HepG2 (cell line): ENCODE measurements around the gene CCT5. TPM values are rescaled to one million over a fixed set of nuclear protein-coding genes. Genes with fewer than 3 reads are reported as not detected.

Experiments
- ARNTL ChIP-seq: sonication (generic); formaldehyde crosslinking; IDR thresholded peaks from 2 replicates; pipeline ENCODE4 v1.4.0; 2020; ENCODE audit warnings: mild to moderate bottlenecking, missing genetic modification reagents
- FOXC1 ChIP-seq: sonication (generic); formaldehyde crosslinking; IDR thresholded peaks from 2 replicates; pipeline ENCODE4 v1.8.0; 2022; ENCODE audit warnings: mild to moderate bottlenecking, missing genetic modification reagents, borderline replicate concordance
- HDAC2 ChIP-seq: sonication (generic); formaldehyde crosslinking; IDR thresholded peaks from 2 replicates; pipeline ENCODE4 v1.4.0; 2020; ENCODE audit warnings: missing genetic modification reagents
- JUNB ChIP-seq: sonication (generic); formaldehyde crosslinking; IDR thresholded peaks from 2 replicates; pipeline ENCODE4 v1.8.0; 2022; ENCODE audit warnings: missing genetic modification reagents, mild to moderate bottlenecking, borderline replicate concordance
- LCORL ChIP-seq, 2 experiments: fragments of 450-650 bp in 1 of 2; sonication (generic) in 1 of 2; formaldehyde crosslinking in 1 of 2; IDR thresholded peaks; 2 replicates each; pipeline versions ENCODE4 v1.5.0 to v1.6.1; 2017 to 2020; ENCODE audit warnings: antibody characterized with exemption in 1 of 2, missing genetic modification reagents in 1 of 2
- MBNL3 ChIP-seq: fragments of 250-450 bp; sonication (Bioruptor Pico); conservative IDR thresholded peaks from 2 replicates; pipeline ENCODE4 v1.8.0; 2022; ENCODE audit warnings: mild to moderate bottlenecking, inconsistent platforms
- ONECUT2 ChIP-seq: sonication (generic); formaldehyde crosslinking; IDR thresholded peaks from 2 replicates; pipeline ENCODE4 v1.4.0; 2020; ENCODE audit warnings: missing genetic modification reagents
- PAWR ChIP-seq: sonication (generic); formaldehyde crosslinking; IDR thresholded peaks from 2 replicates; pipeline ENCODE4 v1.4.0; 2020; ENCODE audit warnings: missing genetic modification reagents, mild to moderate bottlenecking, borderline replicate concordance
- TOPORS ChIP-seq: sonication (generic); formaldehyde crosslinking; IDR thresholded peaks from 2 replicates; pipeline ENCODE4 v1.8.0; 2023; ENCODE audit warnings: mild to moderate bottlenecking, missing genetic modification reagents
- ZNF235 ChIP-seq: sonication (generic); formaldehyde crosslinking; IDR thresholded peaks from 2 replicates; pipeline ENCODE4 v1.8.1; 2023; ENCODE audit warnings: mild to moderate bottlenecking, missing genetic modification reagents, borderline replicate concordance
- ZNF773 ChIP-seq: sonication (generic); formaldehyde crosslinking; IDR thresholded peaks from 2 replicates; pipeline ENCODE4 v1.4.0; 2020; ENCODE audit warnings: missing genetic modification reagents, borderline replicate concordance
- ZNF775 ChIP-seq: sonication (generic); formaldehyde crosslinking; IDR thresholded peaks from 2 replicates; pipeline ENCODE4 v1.4.0; 2020; ENCODE audit warnings: missing genetic modification reagents, mild to moderate bottlenecking, moderate library complexity, borderline replicate concordance
- ZNF777 ChIP-seq: sonication (generic); formaldehyde crosslinking; IDR thresholded peaks from 2 replicates; pipeline ENCODE4 v1.4.0; 2020; ENCODE audit warnings: missing genetic modification reagents
- ZNF788 ChIP-seq: sonication (generic); formaldehyde crosslinking; IDR thresholded peaks from 2 replicates; pipeline ENCODE4 v1.5.0; 2020; ENCODE audit warnings: mild to moderate bottlenecking, missing genetic modification reagents, borderline replicate concordance
- polyA plus RNA-seq, 8 experiments: library from polyadenylated mRNA; depleted of rRNA in 3 of 8; stranded (reverse) in 7 of 8; unstranded in 1 of 8; fragments of >200 nt; fragmentation: Illumina TruSeq in 4 of 8; extraction: Trizol in 4 of 8; gene quantifications; 2 replicates each; pipeline versions ENCODE4 v1.2.1 to v1.2.3, GENCODE V29; 2011 to 2016; ENCODE audit warnings: low read depth in 4 of 8, missing spikeins in 1 of 8, mixed read lengths in 1 of 8; ENCODE audit not compliant: insufficient read depth in 1 of 8
- total RNA-seq, 5 experiments: library from RNA; depleted of rRNA; stranded (reverse); fragments of >200 nt; fragmentation: Illumina TruSeq; extraction: Trizol; gene quantifications; 2 replicates each; pipeline ENCODE4 v1.2.3, GENCODE V29; 2016; ENCODE audit warnings: low read depth in 1 of 5
- TF ChIP-seq, protein P1 (sequence below): sonication (generic); formaldehyde crosslinking; IDR thresholded peaks from 2 replicates; pipeline ENCODE4 v1.9.0; 2021; ENCODE audit warnings: missing genetic modification reagents, borderline replicate concordance
- TF ChIP-seq, protein P2 (sequence below): sonication (generic); formaldehyde crosslinking; IDR thresholded peaks from 2 replicates; pipeline ENCODE4 v1.5.0; 2020; ENCODE audit warnings: mild to moderate bottlenecking, missing genetic modification reagents
- TF ChIP-seq, protein P3 (sequence below): sonication (generic); formaldehyde crosslinking; IDR thresholded peaks from 2 replicates; pipeline ENCODE4 v1.5.1; 2020; ENCODE audit warnings: mild to moderate bottlenecking, missing genetic modification reagents, borderline replicate concordance
- TF ChIP-seq, protein P4 (sequence below): IDR thresholded peaks from 2 replicates; pipeline ENCODE4 v1.6.1; 2016; ENCODE audit warnings: missing compliant biosample characterization, missing genetic modification reagents, borderline replicate concordance
- TF ChIP-seq, protein P5 (sequence below): sonication (generic); formaldehyde crosslinking; IDR thresholded peaks from 2 replicates; pipeline ENCODE4 v1.4.0; 2020; ENCODE audit warnings: missing genetic modification reagents

Gene CCT5
- total and polyA plus RNA-seq, 2 of the 13 experiments (the other 11 are each of a cell fraction or from before 2014, with no cell fraction given): 319 to 708 TPM

DNA sequence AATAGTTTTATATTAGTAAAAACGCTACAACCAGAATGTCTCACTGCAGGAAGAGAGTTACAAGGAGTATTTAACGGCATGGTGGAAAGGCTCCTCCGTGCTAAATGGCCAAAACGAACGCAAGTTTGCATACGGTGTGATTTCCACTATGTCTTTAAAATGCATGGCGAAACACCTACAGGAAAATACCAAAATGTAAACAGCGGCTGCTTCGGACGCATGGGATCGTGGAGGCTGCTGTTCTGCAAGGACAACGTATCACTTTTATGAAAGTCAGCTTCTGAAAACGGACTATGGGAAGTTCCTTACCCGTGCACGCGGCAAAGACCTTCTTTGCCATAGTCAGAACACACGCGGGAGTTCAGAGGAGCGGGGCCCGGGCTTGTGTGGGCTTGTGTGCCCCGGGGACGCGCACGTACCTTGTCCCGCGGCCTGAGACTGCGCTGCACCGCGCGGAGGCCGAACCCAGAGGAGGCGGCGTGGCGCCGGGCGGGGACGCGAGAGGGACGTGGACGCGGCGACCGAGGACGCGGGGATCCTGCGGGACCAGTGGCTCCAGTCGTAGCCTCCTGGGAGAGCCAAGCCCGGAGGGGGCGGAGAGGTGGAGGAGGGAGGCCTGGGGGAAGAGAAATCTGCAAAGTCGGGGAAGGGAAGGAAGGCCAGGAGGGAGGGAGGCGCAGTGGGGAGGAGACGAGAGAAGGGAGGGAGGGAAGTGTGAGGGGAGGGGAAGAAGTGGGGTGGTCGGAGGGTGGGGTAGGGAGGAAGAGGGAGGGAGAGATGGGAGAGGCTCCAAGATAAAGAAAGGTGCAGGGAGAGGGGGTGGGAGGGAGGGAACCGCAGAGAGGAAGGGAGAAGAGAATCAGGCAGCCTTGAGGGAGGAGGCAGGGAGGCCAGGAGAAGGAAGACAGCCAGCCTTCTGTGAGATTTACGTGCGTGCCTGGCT is 57.4 kb downstream of the CCT5 start, which contains the start of gene CMBL (continued):
- TF ChIP-seq ZNF777 (no peak), TOPORS (CRISPR knock-in tag) (no peak), FOXC1 (CRISPR knock-in tag) (peak; percentile 80; the same call in 1 of the 2 replicates), LCORL (IDR thresholded peaks at IDR 0.05) (no peak), LCORL (CRISPR knock-in tag; IDR thresholded peaks at IDR 0.05) (peak; percentile 75), PAWR (CRISPR knock-in tag) (no peak), ONECUT2 (CRISPR knock-in tag) (no peak), ZNF235 (CRISPR knock-in tag) (no peak), ZNF775 (no peak), MBNL3 (CRISPR knock-in tag) (no peak), JUNB (CRISPR knock-in tag) (peak; percentile 29; the same call in 1 of the 2 replicates), HDAC2 (CRISPR knock-in tag) (0 out of 2 replicates have a peak, but pooled peaks have one; percentile 14), ZNF773 (peak; percentile 84; the same call in 1 of the 2 replicates), ZNF788 (CRISPR knock-in tag) (peak; percentile 62; the same call in 1 of the 2 replicates), ARNTL (CRISPR knock-in tag) (no peak)
- TF ChIP-seq, protein P1, sequence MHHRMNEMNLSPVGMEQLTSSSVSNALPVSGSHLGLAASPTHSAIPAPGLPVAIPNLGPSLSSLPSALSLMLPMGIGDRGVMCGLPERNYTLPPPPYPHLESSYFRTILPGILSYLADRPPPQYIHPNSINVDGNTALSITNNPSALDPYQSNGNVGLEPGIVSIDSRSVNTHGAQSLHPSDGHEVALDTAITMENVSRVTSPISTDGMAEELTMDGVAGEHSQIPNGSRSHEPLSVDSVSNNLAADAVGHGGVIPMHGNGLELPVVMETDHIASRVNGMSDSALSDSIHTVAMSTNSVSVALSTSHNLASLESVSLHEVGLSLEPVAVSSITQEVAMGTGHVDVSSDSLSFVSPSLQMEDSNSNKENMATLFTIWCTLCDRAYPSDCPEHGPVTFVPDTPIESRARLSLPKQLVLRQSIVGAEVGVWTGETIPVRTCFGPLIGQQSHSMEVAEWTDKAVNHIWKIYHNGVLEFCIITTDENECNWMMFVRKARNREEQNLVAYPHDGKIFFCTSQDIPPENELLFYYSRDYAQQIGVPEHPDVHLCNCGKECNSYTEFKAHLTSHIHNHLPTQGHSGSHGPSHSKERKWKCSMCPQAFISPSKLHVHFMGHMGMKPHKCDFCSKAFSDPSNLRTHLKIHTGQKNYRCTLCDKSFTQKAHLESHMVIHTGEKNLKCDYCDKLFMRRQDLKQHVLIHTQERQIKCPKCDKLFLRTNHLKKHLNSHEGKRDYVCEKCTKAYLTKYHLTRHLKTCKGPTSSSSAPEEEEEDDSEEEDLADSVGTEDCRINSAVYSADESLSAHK: no peak
- TF ChIP-seq, protein P2, sequence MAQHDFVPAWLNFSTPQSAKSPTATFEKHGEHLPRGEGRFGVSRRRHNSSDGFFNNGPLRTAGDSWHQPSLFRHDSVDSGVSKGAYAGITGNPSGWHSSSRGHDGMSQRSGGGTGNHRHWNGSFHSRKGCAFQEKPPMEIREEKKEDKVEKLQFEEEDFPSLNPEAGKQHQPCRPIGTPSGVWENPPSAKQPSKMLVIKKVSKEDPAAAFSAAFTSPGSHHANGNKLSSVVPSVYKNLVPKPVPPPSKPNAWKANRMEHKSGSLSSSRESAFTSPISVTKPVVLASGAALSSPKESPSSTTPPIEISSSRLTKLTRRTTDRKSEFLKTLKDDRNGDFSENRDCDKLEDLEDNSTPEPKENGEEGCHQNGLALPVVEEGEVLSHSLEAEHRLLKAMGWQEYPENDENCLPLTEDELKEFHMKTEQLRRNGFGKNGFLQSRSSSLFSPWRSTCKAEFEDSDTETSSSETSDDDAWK: no peak
- TF ChIP-seq, protein P3, sequence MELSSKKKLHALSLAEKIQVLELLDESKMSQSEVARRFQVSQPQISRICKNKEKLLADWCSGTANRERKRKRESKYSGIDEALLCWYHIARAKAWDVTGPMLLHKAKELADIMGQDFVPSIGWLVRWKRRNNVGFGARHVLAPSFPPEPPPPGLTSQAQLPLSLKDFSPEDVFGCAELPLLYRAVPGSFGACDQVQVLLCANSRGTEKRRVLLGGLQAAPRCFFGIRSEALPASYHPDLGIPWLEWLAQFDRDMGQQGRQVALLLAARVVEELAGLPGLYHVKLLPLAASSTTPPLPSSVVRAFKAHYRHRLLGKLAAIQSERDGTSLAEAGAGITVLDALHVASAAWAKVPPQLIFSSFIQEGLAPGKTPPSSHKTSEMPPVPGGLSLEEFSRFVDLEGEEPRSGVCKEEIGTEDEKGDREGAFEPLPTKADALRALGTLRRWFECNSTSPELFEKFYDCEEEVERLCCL: no peak
- TF ChIP-seq, protein P4, sequence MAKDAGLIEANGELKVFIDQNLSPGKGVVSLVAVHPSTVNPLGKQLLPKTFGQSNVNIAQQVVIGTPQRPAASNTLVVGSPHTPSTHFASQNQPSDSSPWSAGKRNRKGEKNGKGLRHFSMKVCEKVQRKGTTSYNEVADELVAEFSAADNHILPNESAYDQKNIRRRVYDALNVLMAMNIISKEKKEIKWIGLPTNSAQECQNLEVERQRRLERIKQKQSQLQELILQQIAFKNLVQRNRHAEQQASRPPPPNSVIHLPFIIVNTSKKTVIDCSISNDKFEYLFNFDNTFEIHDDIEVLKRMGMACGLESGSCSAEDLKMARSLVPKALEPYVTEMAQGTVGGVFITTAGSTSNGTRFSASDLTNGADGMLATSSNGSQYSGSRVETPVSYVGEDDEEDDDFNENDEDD (CRISPR knock-in tag): peak; percentile 62; the same call in 1 of the 2 replicates
- TF ChIP-seq, protein P5, sequence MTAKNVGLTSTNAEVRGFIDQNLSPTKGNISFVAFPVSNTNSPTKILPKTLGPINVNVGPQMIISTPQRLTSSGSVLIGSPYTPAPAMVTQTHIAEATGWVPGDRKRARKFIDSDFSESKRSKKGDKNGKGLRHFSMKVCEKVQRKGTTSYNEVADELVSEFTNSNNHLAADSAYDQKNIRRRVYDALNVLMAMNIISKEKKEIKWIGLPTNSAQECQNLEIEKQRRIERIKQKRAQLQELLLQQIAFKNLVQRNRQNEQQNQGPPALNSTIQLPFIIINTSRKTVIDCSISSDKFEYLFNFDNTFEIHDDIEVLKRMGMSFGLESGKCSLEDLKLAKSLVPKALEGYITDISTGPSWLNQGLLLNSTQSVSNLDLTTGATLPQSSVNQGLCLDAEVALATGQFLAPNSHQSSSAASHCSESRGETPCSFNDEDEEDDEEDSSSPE: 0 out of 2 replicates have a peak, but pooled peaks have one; percentile 36
